RWPE1 (cell line): ENCODE data around the gene BMP7.

ENCODE experiments used
- CTCF ChIA-PET: fragments of 350-600 bp; sonication (Branson Sonifier 250); formaldehyde crosslinking; extraction: SDS; loops from one replicate; lab custom pipeline; 2021; lab: Yijun Ruan, JAX
- POLR2A ChIA-PET: fragments of 400-600 bp; formaldehyde crosslinking; extraction: SDS; loops from one replicate; lab custom pipeline; 2020; ENCODE audit warnings: antibody characterized with exemption; ENCODE audit not compliant: low non-redundant PET; lab: Yijun Ruan, JAX
- DNase-seq: peaks from one replicate; pipeline ENCODE4 v3.0.0; 2012; ENCODE audit warnings: low spot score
- H3K27ac ChIP-seq: fragments of 450-650 bp; 2 replicates; pipeline ENCODE4 v1.5.1; 2017
- TF ChIP-seq, protein P1 (sequence below): fragments of 450-650 bp; conservative IDR thresholded peaks from 2 replicates; pipeline ENCODE4 v1.5.1; 2017; ENCODE audit warnings: low read depth, mild to moderate bottlenecking

BMP7 gene

DNA sequence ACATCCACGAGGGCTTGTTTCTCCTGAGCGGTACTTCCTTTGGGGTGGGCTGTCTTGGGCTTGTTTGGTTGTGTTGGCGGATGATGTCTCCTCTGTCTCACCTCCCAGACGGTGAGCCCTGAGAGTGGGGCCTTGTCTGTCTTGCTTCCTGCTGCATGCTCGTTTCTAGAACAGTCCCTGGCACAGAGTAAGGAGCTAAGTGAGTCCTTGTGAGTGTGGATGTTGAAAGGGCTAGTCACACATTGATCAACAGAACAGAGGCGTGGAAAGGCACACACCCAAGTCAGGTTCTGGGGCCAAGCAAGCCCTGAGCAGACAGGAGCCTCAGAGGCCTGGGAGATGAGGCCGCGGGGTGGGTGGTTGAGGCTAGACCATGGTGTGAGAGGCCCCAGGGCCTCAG lies 111.0 kb downstream of the BMP7 start:
- TF ChIP-seq, protein P1, sequence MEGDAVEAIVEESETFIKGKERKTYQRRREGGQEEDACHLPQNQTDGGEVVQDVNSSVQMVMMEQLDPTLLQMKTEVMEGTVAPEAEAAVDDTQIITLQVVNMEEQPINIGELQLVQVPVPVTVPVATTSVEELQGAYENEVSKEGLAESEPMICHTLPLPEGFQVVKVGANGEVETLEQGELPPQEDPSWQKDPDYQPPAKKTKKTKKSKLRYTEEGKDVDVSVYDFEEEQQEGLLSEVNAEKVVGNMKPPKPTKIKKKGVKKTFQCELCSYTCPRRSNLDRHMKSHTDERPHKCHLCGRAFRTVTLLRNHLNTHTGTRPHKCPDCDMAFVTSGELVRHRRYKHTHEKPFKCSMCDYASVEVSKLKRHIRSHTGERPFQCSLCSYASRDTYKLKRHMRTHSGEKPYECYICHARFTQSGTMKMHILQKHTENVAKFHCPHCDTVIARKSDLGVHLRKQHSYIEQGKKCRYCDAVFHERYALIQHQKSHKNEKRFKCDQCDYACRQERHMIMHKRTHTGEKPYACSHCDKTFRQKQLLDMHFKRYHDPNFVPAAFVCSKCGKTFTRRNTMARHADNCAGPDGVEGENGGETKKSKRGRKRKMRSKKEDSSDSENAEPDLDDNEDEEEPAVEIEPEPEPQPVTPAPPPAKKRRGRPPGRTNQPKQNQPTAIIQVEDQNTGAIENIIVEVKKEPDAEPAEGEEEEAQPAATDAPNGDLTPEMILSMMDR: no peak
- H3K27ac ChIP-seq: no peak overlapping the region
- no peak for DNase-seq
- POLR2A ChIA-PET: no interaction called here
- CTCF ChIA-PET: no interaction called here

- no peak for DNase-seq
- no peak overlapping the region for H3K27ac ChIP-seq
- POLR2A ChIA-PET: no interaction called here
- TF ChIP-seq, protein P1: no peak
- CTCF ChIA-PET: no interaction called here
These were observed 113.1 kb downstream of the BMP7 start for GRCh38 chr20:57153238-57153905.

- TF ChIP-seq, protein P1: no peak
- no peak overlapping the region for H3K27ac ChIP-seq
- CTCF ChIA-PET: interaction anchor here (0.6 kb wide), 1 partner anchor 465 kb away, joined by 3 read pairs; no protein-coding TSS in a partner anchor
- no peak for DNase-seq
- POLR2A ChIA-PET: no interaction called here
These were observed 113.9 kb downstream of the BMP7 start for GRCh38 chr20:57152557-57152956.

GRCh38 chr20:57150559-57150958 lies 115.9 kb downstream of the BMP7 start:
- DNase-seq: no peak
- H3K27ac ChIP-seq: no peak overlapping the region
- CTCF ChIA-PET: no interaction called here
- TF ChIP-seq, protein P1: no peak
- POLR2A ChIA-PET: no interaction called here

DNA sequence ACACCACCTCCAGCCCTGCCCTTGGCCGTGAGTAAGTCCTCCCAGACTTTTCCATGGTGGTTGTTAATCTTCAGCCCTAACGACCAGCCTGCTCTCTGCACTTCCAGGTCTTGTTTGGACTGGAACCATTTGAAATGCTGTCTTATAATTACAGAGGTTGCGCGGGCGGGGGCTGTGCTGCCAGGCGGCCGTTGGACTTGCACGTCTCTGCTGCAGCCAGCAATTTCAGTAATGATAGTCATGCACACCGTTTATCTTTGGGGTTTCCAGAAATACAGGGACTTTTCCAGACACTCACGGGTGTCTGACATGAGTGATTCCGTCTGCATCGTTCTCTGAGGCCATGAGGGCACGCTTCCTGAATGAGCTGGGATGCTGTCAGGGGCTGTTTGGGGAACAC lies 118.2 kb downstream of the BMP7 start:
- ChIA-PET POLR2A (no interaction called here), CTCF (no interaction called here)
- no peak for DNase-seq
- H3K27ac ChIP-seq: no peak overlapping the region
- TF ChIP-seq, protein P1: no peak

GRCh38 chr20:57147185-57147584 lies 119.3 kb downstream of the BMP7 start:
- TF ChIP-seq, protein P1: no peak
- ChIA-PET CTCF (no interaction called here), POLR2A (no interaction called here)
- H3K27ac ChIP-seq: no peak overlapping the region
- no peak for DNase-seq
